ENCODE measurements around the gene PRRG2. TPM values are rescaled to one million over a fixed set of nuclear protein-coding genes. Genes with fewer than 3 reads are reported as not detected.

Gene PRRG2
- polyA plus RNA-seq, 3 donors: 0.49 TPM; not detected in 2

- peaks cover 33% of the 10 kb centered on the region for H4K20me1 ChIP-seq (ENCODE audit: insufficient read depth, low read length)
- TF ChIP-seq, protein P1, sequence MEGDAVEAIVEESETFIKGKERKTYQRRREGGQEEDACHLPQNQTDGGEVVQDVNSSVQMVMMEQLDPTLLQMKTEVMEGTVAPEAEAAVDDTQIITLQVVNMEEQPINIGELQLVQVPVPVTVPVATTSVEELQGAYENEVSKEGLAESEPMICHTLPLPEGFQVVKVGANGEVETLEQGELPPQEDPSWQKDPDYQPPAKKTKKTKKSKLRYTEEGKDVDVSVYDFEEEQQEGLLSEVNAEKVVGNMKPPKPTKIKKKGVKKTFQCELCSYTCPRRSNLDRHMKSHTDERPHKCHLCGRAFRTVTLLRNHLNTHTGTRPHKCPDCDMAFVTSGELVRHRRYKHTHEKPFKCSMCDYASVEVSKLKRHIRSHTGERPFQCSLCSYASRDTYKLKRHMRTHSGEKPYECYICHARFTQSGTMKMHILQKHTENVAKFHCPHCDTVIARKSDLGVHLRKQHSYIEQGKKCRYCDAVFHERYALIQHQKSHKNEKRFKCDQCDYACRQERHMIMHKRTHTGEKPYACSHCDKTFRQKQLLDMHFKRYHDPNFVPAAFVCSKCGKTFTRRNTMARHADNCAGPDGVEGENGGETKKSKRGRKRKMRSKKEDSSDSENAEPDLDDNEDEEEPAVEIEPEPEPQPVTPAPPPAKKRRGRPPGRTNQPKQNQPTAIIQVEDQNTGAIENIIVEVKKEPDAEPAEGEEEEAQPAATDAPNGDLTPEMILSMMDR (IDR thresholded peaks at IDR 0.05): no peak
- H3K4me3 Mint-ChIP-seq: peak overlapping the region; percentile 86 to 92
- peak overlapping the region; percentile 88 to 94 (median 92) for H3K27ac Mint-ChIP-seq
- H3K9me3 ChIP-seq (replicated peaks in 1 of 2; ENCODE audit: control insufficient read depth in 1 of 2, insufficient read depth in 1 of 2, low read length in 2 of 2): no peaks in the 10 kb centered on the region
- peak overlapping the region; percentile 93 to 94 for H3K27ac ChIP-seq (ENCODE audit: low read depth in 1 of 2, low read length in 2 of 2)
- intact Hi-C loops (cut with micrococcal nuclease): loop anchor here (5.0 kb wide), 2 partner anchors 52 to 87 kb away; partner anchors contain the start of genes PRMT1 (in 2 of the 2), RRAS (in 1 of the 2) and SCAF1 (in 1 of the 2)
- peak; percentile 85 to 91 (median 88) for DNase-seq
- H3K4me3 ChIP-seq (replicated peaks in 1 of 3; ENCODE audit: low read depth in 2 of 3, low read length in 3 of 3): peak overlapping the region; percentile 64 to 98 (median 95)
- H3K79me2 ChIP-seq (ENCODE audit: insufficient read depth, low read length): peaks cover 37% of the 10 kb centered on the region
- H3K4me1 Mint-ChIP-seq: peaks cover 30% of the 10 kb centered on the region
- H3K4me1 ChIP-seq (ENCODE audit: control insufficient read depth in 1 of 2, insufficient read depth in 2 of 2, low read length in 2 of 2): peaks cover 28 to 37% of the 10 kb centered on the region in 2 donors
- peak overlapping the region; percentile 89 for H3K9ac ChIP-seq (ENCODE audit: insufficient read depth, low read length, poor library complexity, severe bottlenecking)
- peaks cover 3 to 10% (median 5%) of the 10 kb centered on the region in 3 donors for H3K27me3 Mint-ChIP-seq (ENCODE audit: low read depth in 3 of 3)
- no peaks in the 10 kb centered on the region for H3K27me3 ChIP-seq (ENCODE audit: control insufficient read depth in 2 of 2, insufficient read depth in 2 of 2, low read length in 2 of 2)
- peaks cover 8 to 13% of the 10 kb centered on the region in 2 donors for H3K36me3 Mint-ChIP-seq
- no peaks in the 10 kb centered on the region for H3K9me3 Mint-ChIP-seq
- H3K4me2 ChIP-seq (replicated peaks; ENCODE audit: extremely low read depth, low read length, poor library complexity, severe bottlenecking): peak overlapping the region; percentile 100
- peak overlapping the region; percentile 92 for H2AFZ ChIP-seq (ENCODE audit: insufficient read depth, low read depth, low read length, poor library complexity, severe bottlenecking)
- H3K36me3 ChIP-seq (replicated peaks in 1 of 2; ENCODE audit: control insufficient read depth in 1 of 2, insufficient read depth in 2 of 2, low read length in 2 of 2): peaks cover 8 to 12% of the 10 kb centered on the region in 2 donors
- under 1% methylated on average over 47 of the region's 58 CpGs for WGBS (ENCODE audit: insufficient coverage)
These were observed 9.2 kb downstream of the PRRG2 start for GRCh38 chr19:49590071-49590970.

DNA sequence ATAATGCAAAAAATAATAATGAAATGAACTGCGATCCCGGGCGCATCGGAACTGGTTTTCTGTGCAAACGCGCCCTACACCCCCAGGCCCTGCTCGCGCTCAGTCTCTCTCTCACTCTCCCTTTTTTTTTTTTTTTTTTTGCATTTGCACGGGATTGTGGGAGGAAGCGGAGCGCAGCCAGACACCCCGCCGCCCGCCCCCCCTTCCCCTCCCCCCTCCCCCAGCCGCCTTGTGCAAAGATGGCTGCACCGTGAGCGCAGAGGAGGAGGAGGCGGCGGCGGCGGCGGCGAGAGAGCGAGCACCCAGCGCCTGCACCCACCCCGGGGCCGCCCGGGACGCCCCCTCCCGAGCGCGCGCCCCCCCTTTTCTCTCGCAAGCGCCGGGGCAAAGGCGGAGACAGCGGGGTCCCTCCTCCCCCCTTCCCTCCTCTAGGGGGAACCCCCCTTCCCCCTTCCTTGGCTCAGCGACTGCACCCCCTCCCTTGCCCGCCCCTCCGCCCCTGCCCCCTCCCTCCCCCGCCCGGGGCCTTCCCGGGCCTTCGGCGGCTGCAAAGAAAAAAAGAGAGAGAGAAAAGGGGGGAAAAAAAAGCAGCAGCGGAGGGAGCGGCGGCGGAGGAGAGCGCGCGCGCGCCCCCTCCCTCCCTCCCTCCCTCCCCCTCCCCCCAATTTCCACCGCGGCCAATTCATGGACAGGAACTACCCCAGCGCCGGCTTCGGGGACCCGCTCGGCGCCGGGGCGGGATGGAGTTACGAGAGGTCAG, 10.0 kb downstream of the PRRG2 start, which contains the start of gene PRR12:
PRR12 (plus strand) TSS at position 212 of the 760 bp plus-strand sequence; CDS start at position 685, 473 bp downstream.
- TF ChIP-seq, protein P1 (IDR thresholded peaks at IDR 0.05): no peak
- H3K27me3 Mint-ChIP-seq (ENCODE audit: low read depth in 3 of 3): peaks cover 3 to 10% (median 5%) of the 10 kb centered on the region in 3 donors
- intact Hi-C loops (cut with micrococcal nuclease): loop anchor here (5.0 kb wide), 2 partner anchors 51 to 86 kb away; partner anchors contain the start of genes PRMT1 (in 2 of the 2), RRAS (in 1 of the 2) and SCAF1 (in 1 of the 2)
- H3K36me3 Mint-ChIP-seq: peaks cover 8 to 16% of the 10 kb centered on the region in 2 donors
- H3K27ac Mint-ChIP-seq: peak within 1 kb of the TSS; percentile 88 to 94 (median 92)
- peak within 1 kb of the TSS; percentile 86 to 92 for H3K4me3 Mint-ChIP-seq
- Histone ChIP-seq H4K20me1 (ENCODE audit: insufficient read depth, low read length) (peaks cover 41% of the 10 kb centered on the region), H3K4me2 (replicated peaks; ENCODE audit: extremely low read depth, low read length, poor library complexity, severe bottlenecking) (peak within 1 kb of the TSS; percentile 100), H3K4me3 (replicated peaks in 1 of 3; ENCODE audit: low read depth in 2 of 3, low read length in 3 of 3) (peak within 1 kb of the TSS; percentile 64 to 98 (median 95)), H3K4me1 (ENCODE audit: control insufficient read depth in 1 of 2, insufficient read depth in 2 of 2, low read length in 2 of 2) (peaks cover 28 to 37% of the 10 kb centered on the region in 2 donors), H3K27ac (ENCODE audit: low read depth in 1 of 2, low read length in 2 of 2) (peak within 1 kb of the TSS; percentile 93 to 94), H3K36me3 (replicated peaks in 1 of 2; ENCODE audit: control insufficient read depth in 1 of 2, insufficient read depth in 2 of 2, low read length in 2 of 2) (peaks cover 15 to 19% of the 10 kb centered on the region in 2 donors), H2AFZ (ENCODE audit: insufficient read depth, low read depth, low read length, poor library complexity, severe bottlenecking) (peak within 1 kb of the TSS; percentile 92), H3K27me3 (ENCODE audit: control insufficient read depth in 2 of 2, insufficient read depth in 2 of 2, low read length in 2 of 2) (no peaks in the 10 kb centered on the region), H3K9me3 (replicated peaks in 1 of 2; ENCODE audit: control insufficient read depth in 1 of 2, insufficient read depth in 1 of 2, low read length in 2 of 2) (no peaks in the 10 kb centered on the region), H3K79me2 (ENCODE audit: insufficient read depth, low read length) (peaks cover 45% of the 10 kb centered on the region), H3K9ac (ENCODE audit: insufficient read depth, low read length, poor library complexity, severe bottlenecking) (peak within 1 kb of the TSS; percentile 89)
- H3K9me3 Mint-ChIP-seq: no peaks in the 10 kb centered on the region
- H3K4me1 Mint-ChIP-seq: peaks cover 30% of the 10 kb centered on the region
- peak in 2 of 3 donors; percentile 33 to 48 for DNase-seq
- 2% methylated on average over 11 of the region's 66 CpGs for WGBS (ENCODE audit: insufficient coverage)
